ENCODE measurements around the gene ZDHHC7.

DNA sequence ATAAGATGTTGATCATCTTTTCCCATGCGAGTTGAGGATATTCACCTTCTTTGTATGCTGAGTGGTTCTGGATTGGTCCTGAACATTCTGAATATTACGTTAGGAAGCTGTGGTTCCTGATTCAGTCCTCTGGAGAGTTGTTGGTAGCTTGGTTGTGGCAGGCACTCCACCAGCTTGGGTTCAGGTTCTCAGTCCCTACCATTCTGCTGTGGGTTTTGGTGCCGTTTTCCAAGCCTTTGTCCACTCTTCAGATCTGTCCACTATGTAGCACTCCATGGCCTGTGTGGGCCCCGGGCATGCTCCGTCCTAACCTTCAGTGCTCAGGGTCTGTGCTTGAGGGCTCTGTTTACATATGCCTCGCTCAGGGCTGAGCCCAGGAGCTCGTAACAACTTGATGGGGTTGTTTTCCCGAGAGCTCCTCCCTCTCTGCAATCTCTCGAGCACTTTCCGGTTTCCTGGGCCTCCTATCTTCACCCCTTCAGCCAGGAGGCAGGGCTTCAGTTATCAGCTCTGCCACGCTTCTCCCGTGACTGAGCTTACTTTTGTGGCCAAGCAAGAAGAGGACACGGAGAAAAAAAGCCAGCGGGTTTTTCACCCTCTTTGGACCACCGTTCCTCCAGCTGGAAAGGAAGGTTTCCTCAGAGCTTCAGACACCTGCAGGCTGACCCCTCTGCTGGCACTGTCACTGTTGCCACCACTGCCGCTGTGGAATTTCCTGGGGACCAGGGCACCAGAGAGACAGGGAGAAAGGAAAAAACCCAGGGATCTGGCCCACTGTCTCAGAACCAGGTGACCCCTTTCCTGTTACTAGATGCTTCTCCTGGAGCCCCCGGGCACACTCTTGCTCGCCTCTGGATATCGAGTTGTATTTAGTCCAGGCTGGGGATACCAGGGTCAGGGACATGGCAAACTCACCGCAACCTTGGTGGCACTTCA lies 35.9 kb upstream of the ZDHHC7 start:
- TF ChIP-seq POLR2AphosphoS5 (IDR thresholded peaks at IDR 0.05) (no peak), EP300 (IDR thresholded peaks at IDR 0.05) (no peak), POLR2A (IDR thresholded peaks at IDR 0.05) (no peak)
- TF ChIP-seq, protein P1, sequence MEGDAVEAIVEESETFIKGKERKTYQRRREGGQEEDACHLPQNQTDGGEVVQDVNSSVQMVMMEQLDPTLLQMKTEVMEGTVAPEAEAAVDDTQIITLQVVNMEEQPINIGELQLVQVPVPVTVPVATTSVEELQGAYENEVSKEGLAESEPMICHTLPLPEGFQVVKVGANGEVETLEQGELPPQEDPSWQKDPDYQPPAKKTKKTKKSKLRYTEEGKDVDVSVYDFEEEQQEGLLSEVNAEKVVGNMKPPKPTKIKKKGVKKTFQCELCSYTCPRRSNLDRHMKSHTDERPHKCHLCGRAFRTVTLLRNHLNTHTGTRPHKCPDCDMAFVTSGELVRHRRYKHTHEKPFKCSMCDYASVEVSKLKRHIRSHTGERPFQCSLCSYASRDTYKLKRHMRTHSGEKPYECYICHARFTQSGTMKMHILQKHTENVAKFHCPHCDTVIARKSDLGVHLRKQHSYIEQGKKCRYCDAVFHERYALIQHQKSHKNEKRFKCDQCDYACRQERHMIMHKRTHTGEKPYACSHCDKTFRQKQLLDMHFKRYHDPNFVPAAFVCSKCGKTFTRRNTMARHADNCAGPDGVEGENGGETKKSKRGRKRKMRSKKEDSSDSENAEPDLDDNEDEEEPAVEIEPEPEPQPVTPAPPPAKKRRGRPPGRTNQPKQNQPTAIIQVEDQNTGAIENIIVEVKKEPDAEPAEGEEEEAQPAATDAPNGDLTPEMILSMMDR (IDR thresholded peaks at IDR 0.05) = no peak

Measured in gastroesophageal sphincter (tissue), 3 donors.